SK-N-DZ (cell line): Measurements from ENCODE around the gene CEP112.
"Not testable (repeated sequence)": the region's sequence is repeated elsewhere in the genome, so short reads cannot be mapped to it uniquely, and the experiment has no call there.

Experiments
- DNase-seq: peaks from one replicate; pipeline ENCODE4 v3.0.0-alpha.2; 2015; ENCODE audit warnings: low spot score

Gene CEP112

GRCh38 chr17:65841089-65841488 is 350.8 kb downstream of the CEP112 start:
- DNase-seq = no peak

GRCh38 chr17:65837232-65837631 is 354.7 kb downstream of the CEP112 start:
- DNase-seq = not testable (repeated sequence)

- no peak for DNase-seq
Observed at GRCh38 chr17:65833214-65833613, 358.7 kb downstream of the CEP112 start.

- no peak for DNase-seq
Observed at GRCh38 chr17:65830356-65830755, 361.6 kb downstream of the CEP112 start.

- DNase-seq = not testable (repeated sequence)
Observed at GRCh38 chr17:65826577-65826976, 365.4 kb downstream of the CEP112 start.

- no peak for DNase-seq
Observed at GRCh38 chr17:65824901-65825300, 367.0 kb downstream of the CEP112 start.

GRCh38 chr17:65823713-65824112 is 368.2 kb downstream of the CEP112 start:
- DNase-seq = no peak

GRCh38 chr17:65820811-65821210 is 371.1 kb downstream of the CEP112 start:
- DNase-seq = no peak

GRCh38 chr17:65820306-65820705 is 371.6 kb downstream of the CEP112 start:
- DNase-seq = no peak

- DNase-seq = no peak
Observed at GRCh38 chr17:65819810-65820209, 372.1 kb downstream of the CEP112 start.

GRCh38 chr17:65817951-65818350 is 374.0 kb downstream of the CEP112 start:
- no peak for DNase-seq

GRCh38 chr17:65814418-65814817 is 377.5 kb downstream of the CEP112 start:
- no peak for DNase-seq

- DNase-seq = no peak
Observed at GRCh38 chr17:65813306-65813705, 378.6 kb downstream of the CEP112 start.

- no peak for DNase-seq
Observed at GRCh38 chr17:65811043-65811442, 380.9 kb downstream of the CEP112 start.

GRCh38 chr17:65809366-65809765 is 382.6 kb downstream of the CEP112 start:
- no peak for DNase-seq

- not testable (repeated sequence) for DNase-seq
Observed at GRCh38 chr17:65808566-65808965, 383.4 kb downstream of the CEP112 start.

GRCh38 chr17:65807361-65807760 is 384.6 kb downstream of the CEP112 start:
- DNase-seq = no peak

- DNase-seq = no peak
Observed at GRCh38 chr17:65801513-65801912, 390.4 kb downstream of the CEP112 start.

GRCh38 chr17:65800655-65801054 is 391.3 kb downstream of the CEP112 start:
- DNase-seq = no peak

- DNase-seq = no peak
Observed at GRCh38 chr17:65799869-65800268, 392.1 kb downstream of the CEP112 start.

GRCh38 chr17:65799454-65799853 is 392.5 kb downstream of the CEP112 start:
- no peak for DNase-seq

GRCh38 chr17:65797809-65798208 is 394.1 kb downstream of the CEP112 start:
- DNase-seq = no peak

GRCh38 chr17:65797101-65797500 is 394.8 kb downstream of the CEP112 start:
- DNase-seq = no peak

- DNase-seq = peak; percentile 36
Observed at GRCh38 chr17:65794572-65794971, 397.4 kb downstream of the CEP112 start.

GRCh38 chr17:65790241-65790640 is 401.7 kb downstream of the CEP112 start:
- DNase-seq = no peak
